A673 (cell line): Measurements from ENCODE around the gene WWP2. TPM values are rescaled to one million over a fixed set of nuclear protein-coding genes. Genes with fewer than 3 reads are reported as not detected.

Experiments used
- BruUV-seq: library from RNA; stranded (reverse); fragments of 400-500 nt; replicated peaks from 2 replicates; lab custom pipeline; 2021; lab: Mats Ljungman, UMichigan
- CTCF ChIA-PET: fragments of 300-600 bp; sonication (Branson Sonifier 250); formaldehyde crosslinking; loops from one replicate; lab custom pipeline; 2022; ENCODE audit warnings: antibody characterized with exemption; lab: Charles Lee
- POLR2A ChIA-PET: fragments of 300-600 bp; sonication (Branson Sonifier 250); formaldehyde crosslinking; loops from one replicate; lab custom pipeline; 2022; ENCODE audit warnings: antibody characterized with exemption; ENCODE audit not compliant: low non-redundant PET; lab: Charles Lee
- DNase-seq: peaks from one replicate; pipeline ENCODE4 v3.0.0-alpha.2; 2015; ENCODE audit warnings: low spot score
- H3K27ac ChIP-seq: fragments of 200-600 bp; sonication (generic); 2 replicates; pipeline ENCODE4 v1.5.1; 2016; ENCODE audit warnings: mixed run types, low read depth, mild to moderate bottlenecking, mixed read lengths, antibody characterized with exemption, low read length; ENCODE audit not compliant: poor library complexity, severe bottlenecking
- H3K27me3 ChIP-seq: fragments of 200-600 bp; sonication (generic); replicated peaks from 2 replicates; pipeline ENCODE4 v1.6.1; 2017; ENCODE audit warnings: mixed run types, low read depth, mild to moderate bottlenecking, mixed read lengths, antibody characterized with exemption, low read length; ENCODE audit not compliant: insufficient read depth, poor library complexity
- H3K36me3 ChIP-seq: fragments of 200-600 bp; sonication (generic); 2 replicates; pipeline ENCODE4 v1.6.1; 2016; ENCODE audit warnings: mixed run types, mild to moderate bottlenecking, mixed read lengths, antibody characterized with exemption, low read length; ENCODE audit not compliant: insufficient read depth, poor library complexity, severe bottlenecking
- H3K4me1 ChIP-seq: fragments of 200-600 bp; sonication (generic); 2 replicates; pipeline ENCODE4 v1.6.1; 2017; ENCODE audit warnings: mixed run types, mild to moderate bottlenecking, mixed read lengths, antibody characterized with exemption, low read length; ENCODE audit not compliant: insufficient read depth, poor library complexity, severe bottlenecking
- H3K4me3 ChIP-seq: fragments of 200-600 bp; sonication (generic); 2 replicates; pipeline ENCODE4 v1.5.1; 2016; ENCODE audit warnings: low read depth, mixed run types, mild to moderate bottlenecking, mixed read lengths, low read length; ENCODE audit not compliant: poor library complexity, severe bottlenecking
- H3K9me3 ChIP-seq: fragments of 200-600 bp; sonication (generic); 2 replicates; pipeline ENCODE4 v1.6.1; 2016; ENCODE audit warnings: mixed run types, low read depth, mild to moderate bottlenecking, mixed read lengths, antibody characterized with exemption, low read length; ENCODE audit not compliant: poor library complexity, severe bottlenecking
- EZH2 ChIP-seq: fragments of 200-600 bp; sonication (generic); IDR thresholded peaks from 2 replicates; pipeline ENCODE4 v1.6.1; 2017; ENCODE audit warnings: borderline replicate concordance, low read depth, mild to moderate bottlenecking, mixed read lengths, antibody characterized with exemption, low read length; ENCODE audit not compliant: poor library complexity, severe bottlenecking
- intact Hi-C: fragments of 100-400 bp; cut with micrococcal nuclease; formaldehyde crosslinking; loops from one replicate; pipeline ENCODE4 v1.10.0; 2022; ENCODE audit not compliant: unreplicated experiment
- total RNA-seq: library from RNA; stranded (reverse); gene quantifications from 2 replicates; pipeline ENCODE4 v1.2.3, GENCODE V29; 2021
- TF ChIP-seq, protein P1 (sequence below): fragments of 300-800, 200-600 bp; sonication (generic); conservative IDR thresholded peaks from 2 replicates; pipeline ENCODE4 v1.5.1; 2017; ENCODE audit warnings: low read depth, mild to moderate bottlenecking, antibody characterized with exemption, low read length, moderate library complexity, mixed read lengths

WWP2 gene
- total RNA-seq, 1 experiment from 2014 or later, result 32.4 TPM

DNA sequence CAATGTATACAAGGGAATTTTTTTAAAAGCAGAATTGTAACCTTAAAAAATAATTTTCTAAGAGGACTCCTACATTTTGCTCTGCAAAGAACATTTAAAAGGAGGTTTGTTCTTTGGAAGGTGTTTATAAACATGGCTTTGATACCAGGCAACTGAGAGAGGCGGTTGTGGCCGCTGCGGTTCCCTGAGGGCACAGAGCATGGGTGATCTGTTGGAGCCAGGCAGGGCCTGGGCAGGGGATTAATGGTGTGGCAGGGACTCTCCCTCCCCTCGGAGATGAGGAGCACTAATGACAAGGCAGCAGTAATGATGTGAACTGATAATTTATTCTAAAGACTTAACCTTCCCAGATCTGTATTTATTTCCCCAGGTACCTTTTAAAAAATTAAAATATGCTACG, 65.4 kb downstream of the WWP2 start:
- intact Hi-C loops, result no loop called here
- Histone ChIP-seq H3K4me1 (no peaks in the 10 kb centered on the region), H3K4me3 (no peak overlapping the region), H3K9me3 (no peaks in the 10 kb centered on the region), H3K27me3 (no peaks in the 10 kb centered on the region), H3K36me3 (no peaks in the 10 kb centered on the region), H3K27ac (no peak overlapping the region)
- CTCF ChIA-PET, result no interaction called here
- DNase-seq, result no peak
- POLR2A ChIA-PET, result no interaction called here
- no TSS peak for BruUV-seq
- TF ChIP-seq EZH2, result no peak
- TF ChIP-seq, protein P1, sequence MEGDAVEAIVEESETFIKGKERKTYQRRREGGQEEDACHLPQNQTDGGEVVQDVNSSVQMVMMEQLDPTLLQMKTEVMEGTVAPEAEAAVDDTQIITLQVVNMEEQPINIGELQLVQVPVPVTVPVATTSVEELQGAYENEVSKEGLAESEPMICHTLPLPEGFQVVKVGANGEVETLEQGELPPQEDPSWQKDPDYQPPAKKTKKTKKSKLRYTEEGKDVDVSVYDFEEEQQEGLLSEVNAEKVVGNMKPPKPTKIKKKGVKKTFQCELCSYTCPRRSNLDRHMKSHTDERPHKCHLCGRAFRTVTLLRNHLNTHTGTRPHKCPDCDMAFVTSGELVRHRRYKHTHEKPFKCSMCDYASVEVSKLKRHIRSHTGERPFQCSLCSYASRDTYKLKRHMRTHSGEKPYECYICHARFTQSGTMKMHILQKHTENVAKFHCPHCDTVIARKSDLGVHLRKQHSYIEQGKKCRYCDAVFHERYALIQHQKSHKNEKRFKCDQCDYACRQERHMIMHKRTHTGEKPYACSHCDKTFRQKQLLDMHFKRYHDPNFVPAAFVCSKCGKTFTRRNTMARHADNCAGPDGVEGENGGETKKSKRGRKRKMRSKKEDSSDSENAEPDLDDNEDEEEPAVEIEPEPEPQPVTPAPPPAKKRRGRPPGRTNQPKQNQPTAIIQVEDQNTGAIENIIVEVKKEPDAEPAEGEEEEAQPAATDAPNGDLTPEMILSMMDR, result no peak

DNA sequence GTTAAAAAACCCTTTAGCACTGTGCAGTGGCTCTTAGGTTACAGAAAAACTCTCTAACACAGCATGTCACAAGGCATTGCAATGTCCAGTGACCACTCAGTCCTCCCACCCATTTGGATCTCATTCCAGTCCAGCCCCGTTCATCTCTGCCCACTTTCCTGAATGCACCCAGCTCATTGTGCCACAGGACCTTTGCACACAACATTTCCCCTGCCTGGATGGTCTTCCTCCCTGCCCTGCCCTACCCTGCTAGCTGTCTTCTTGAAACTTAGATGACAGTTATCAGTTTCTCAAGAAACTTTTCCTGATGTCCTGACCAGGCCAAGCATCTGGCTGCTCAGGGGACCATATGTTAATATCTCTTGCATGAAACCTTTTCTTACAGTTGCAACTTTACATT, 67.2 kb downstream of the WWP2 start:
- intact Hi-C loops, result no loop called here

DNA sequence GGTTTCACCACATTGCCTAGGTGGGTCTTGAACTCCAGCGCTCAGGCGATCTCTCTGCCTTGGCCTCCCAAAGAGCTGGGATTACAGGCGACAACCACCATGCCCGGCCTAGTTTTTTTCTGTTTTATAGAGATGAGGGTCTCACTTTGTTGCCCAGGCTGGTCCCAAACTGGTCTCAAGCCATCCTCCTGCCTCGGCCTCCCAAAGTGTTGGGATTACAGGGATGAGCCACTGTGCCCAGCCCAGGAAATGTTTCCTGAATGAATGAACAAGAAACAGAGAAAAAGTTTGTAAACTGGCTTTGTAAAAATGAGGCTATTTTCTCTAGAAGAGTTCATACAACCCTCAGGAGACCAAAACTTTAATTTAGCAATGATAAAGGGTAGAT, 68.0 kb downstream of the WWP2 start:
- POLR2A ChIA-PET, result no interaction called here
- Histone ChIP-seq H3K27ac (no peak overlapping the region), H3K36me3 (no peaks in the 10 kb centered on the region), H3K4me1 (peaks cover 19% of the 10 kb centered on the region), H3K4me3 (no peak overlapping the region), H3K27me3 (no peaks in the 10 kb centered on the region), H3K9me3 (no peaks in the 10 kb centered on the region)
- TF ChIP-seq, protein P1, result no peak
- no peak for TF ChIP-seq EZH2
- no peak for DNase-seq
- BruUV-seq, result no TSS peak
- intact Hi-C loops, result no loop called here
- CTCF ChIA-PET, result no interaction called here

More for the DNA sequence above, 67.2 kb downstream of the WWP2 start:
- ChIA-PET POLR2A (no interaction called here), CTCF (no interaction called here)
- no peak overlapping the region for H3K4me3 ChIP-seq
- BruUV-seq, result no TSS peak
- no peak for TF ChIP-seq EZH2
- TF ChIP-seq, protein P1, result no peak
- H3K27me3 ChIP-seq, result no peaks in the 10 kb centered on the region
- H3K27ac ChIP-seq, result no peak overlapping the region
- H3K9me3 ChIP-seq, result no peaks in the 10 kb centered on the region
- DNase-seq, result no peak
- H3K4me1 ChIP-seq, result peaks cover 16% of the 10 kb centered on the region
- no peaks in the 10 kb centered on the region for H3K36me3 ChIP-seq
